HG03520 (cell line): ENCODE results near the gene SARDH.
"Not testable (repeated sequence)": the region's sequence is repeated elsewhere in the genome, so short reads cannot be mapped to it uniquely, and the experiment has no call there.

Experiments used
- ATAC-seq: cut with Tn5 transposase; IDR thresholded peaks from one replicate; pipeline ENCODE4 v1.9.1; 2021; ENCODE audit warnings: mild to moderate bottlenecking, moderate library complexity; ENCODE audit not compliant: unreplicated experiment

SARDH gene

DNA sequence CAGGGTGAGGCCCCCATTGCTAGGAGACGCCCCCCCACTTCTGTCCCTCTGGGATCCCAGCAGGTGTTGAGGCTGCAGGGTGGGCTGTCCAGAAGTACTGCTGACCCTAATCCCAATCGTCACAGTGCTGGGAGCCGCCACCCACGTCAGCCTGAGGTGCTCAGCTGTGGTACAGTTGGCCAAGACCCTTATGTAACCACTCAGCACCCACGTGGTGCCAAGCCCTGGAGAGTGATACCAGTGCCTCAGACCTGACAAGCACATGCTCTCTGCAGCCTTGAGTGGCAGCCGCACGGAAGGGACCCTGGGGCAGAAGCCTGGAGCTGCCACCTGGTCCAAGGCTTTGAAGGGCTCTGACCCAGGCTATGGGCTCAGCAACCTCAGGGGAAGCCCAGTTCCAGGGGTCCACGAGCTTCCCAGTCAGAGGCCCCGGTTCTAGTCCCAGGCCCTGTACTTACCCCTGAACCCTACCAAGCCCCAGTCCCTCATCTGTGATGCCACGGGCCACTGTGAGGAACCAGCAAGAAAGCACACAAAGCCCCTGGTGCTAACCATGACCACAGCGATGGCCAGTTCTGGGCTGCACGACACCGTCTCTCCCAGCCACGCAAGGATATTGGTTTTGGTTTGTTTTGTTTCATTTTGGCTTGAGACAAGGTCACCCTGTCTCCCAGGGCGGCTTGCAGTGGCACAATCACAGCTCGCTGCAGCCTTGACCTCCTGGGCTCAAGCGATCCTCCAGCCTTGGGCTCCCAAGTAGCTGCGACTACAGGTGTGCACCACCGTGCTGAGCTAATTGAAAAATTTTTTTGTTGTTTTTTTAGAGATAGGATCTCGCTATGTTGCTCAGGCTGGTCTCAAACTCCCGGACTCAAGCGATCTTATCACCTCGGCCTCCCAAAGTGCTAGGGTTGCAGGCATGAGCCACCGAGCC, 51.2 kb downstream of the SARDH start:
- no peak for ATAC-seq

DNA sequence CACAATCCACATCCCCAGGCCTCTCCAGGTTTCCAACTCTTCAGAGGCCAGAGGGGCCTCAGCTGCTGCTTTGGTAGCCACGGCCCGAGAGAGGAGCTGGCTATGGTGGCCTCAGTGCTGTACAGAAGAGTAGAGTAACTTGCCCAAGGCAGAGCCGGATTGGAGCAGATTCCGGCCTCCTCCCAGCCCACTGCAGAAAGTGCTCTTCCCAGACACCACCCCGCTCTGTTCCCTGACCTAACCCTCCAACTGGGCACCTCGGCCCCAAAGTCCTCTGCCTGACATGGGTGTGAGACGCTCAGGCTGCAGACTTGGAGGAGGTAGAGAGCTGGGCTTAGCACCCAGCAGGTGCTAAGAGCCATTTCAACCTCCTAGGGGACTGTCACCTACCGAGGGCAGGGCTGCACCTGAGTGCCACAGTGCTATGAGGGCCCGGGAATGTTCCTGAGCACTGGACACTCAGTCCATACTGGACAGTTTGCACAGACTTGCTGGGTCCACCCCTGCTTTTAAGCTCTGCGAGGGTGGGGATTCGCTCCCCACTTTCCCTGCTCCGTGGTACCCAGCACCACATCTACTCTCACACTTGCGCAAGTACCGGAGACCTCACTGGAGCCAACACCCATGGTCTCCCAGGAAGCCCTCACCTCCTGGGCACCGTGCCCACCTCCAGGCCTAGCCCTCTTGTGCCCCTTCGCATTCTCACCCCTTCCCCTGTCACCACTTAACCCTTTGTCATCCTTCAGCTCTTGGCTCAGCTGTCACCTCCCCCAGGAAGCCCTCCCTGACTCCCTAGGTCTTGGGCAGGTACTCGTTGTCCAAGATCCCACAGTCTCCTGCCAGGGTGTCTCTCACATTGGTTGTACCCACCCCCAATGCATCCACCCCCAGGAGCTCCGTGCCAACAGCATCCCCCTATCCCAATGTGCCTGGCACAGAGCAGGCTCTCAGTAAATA, 52.2 kb downstream of the SARDH start:
- ATAC-seq, result no peak

DNA sequence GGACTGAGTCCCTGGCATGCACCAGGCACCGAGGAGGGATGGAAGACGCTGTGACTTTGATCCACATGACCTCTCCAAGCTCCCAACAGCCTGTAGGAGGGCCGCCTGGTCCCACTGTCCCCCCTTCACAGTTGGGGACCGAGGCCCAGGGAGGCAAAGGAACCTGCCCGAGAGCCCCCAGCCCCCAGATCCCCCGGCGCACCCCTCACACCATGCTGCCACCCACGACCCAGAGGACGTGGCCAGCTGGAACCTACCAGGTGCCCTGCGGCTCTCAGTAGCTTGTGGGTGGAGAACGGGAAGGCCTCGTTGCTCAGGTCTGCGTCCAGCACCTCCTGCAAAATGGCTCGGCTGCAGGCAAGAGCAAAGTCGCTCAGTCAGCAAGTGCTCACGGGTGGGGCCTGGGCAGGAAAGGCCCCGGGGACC, 53.2 kb downstream of the SARDH start:
- ATAC-seq, result no peak

GRCh38 chr9:133684121-133684935, 53.8 kb downstream of the SARDH start:
- no peak for ATAC-seq

DNA sequence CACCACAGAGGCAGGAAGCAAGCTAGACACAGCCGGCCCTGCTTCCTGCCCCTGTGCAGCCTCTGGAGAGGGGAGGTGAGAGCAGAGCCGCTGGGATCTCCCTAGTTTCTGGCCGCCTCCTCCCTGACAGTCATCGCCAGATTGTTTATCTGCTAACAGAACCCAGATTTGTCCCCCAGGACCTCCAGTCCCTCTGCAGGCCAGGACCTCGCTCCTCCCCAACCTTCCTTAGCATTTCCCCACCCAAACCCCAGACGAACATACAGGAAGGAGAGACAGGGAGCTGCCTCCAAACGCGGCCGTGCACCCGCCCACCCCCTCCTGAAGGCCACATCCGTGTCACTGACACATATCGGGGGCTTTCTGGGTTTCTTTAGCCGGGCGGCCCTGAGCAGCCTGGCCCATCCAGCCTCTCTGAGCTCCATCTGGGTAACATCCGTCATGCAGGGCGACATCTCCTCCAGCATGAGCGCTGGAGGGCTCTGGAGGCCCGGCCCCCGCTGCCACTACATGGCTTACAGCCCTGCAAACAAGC, 54.5 kb downstream of the SARDH start:
- no peak for ATAC-seq

- ATAC-seq, result no peak
Observed at GRCh38 chr9:133682818-133683585, 55.1 kb downstream of the SARDH start.

GRCh38 chr9:133681658-133682306, 56.4 kb downstream of the SARDH start:
- no peak for ATAC-seq

- no peak for ATAC-seq
Observed at GRCh38 chr9:133680976-133681657, 57.0 kb downstream of the SARDH start.

- ATAC-seq, result no peak
Observed at GRCh38 chr9:133680250-133680975, 57.7 kb downstream of the SARDH start.

DNA sequence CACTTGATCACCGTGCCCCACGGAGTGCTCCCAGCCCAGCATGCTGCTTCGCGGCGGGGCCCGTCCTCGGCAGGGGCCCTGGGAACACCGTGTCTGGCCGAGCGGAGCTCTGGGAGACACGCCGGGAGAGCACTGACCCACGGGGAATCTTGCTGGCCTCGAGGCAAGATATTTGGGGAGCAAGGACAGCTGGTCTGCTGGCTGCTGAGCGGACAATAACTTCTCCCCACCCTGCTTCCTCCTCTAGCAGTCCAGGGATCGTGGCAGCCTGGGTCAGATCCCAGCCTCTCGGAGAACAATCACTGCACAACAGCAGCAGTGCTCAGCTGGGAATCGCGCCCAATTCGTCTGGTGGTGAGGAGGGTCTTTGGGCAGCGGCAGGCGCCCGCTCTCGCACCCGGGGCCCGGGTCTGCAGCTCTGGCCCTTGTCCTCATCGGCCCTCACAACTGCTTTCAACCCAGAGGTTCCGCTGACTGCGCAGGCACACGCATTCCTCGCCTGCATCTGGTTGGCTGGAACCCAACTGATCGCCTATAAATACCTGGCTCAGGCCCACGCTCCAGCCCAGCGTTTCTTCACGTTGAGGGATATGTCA, 58.6 kb downstream of the SARDH start:
- ATAC-seq, result no peak

DNA sequence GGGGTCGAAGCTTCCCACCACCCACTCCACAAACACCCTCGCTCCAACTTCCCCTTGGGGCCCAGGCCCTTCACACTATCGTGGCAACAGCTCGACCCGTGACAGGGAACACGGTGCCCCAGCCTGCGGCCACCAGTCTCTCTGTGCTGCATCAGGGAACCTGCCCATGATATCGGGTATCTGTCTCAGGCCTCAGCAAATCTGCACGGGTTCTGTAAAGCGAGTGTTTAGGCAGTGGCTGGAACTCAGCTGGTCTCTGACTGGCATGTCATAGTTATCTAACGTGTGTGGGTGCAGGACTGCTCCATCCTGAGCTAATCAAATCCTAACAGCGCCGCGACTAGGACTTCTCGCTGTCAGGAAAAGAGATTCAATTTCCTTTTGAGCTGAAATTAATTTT, 59.1 kb downstream of the SARDH start:
- no peak for ATAC-seq

- ATAC-seq, result no peak
Observed at GRCh38 chr9:133677126-133678010, 60.8 kb downstream of the SARDH start.

DNA sequence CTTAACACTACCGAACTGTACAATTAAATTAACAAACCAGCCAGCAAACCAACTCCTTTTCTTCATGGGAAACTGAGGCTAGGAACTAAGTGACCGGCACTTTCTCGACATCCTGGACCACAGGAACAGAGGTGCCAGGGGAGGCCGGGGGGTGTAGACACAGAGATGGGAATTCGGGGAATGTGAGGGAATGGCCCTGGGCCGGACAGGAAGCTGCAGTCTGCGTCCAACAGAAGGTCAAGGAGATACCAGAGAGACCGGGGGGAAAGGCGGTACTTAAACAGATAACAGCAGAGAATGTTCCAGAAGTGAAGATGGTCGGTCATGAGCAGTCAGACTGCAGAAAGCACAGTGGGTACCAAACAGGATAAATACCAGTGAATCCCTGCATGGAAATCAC, 61.7 kb downstream of the SARDH start:
- ATAC-seq, result no peak

DNA sequence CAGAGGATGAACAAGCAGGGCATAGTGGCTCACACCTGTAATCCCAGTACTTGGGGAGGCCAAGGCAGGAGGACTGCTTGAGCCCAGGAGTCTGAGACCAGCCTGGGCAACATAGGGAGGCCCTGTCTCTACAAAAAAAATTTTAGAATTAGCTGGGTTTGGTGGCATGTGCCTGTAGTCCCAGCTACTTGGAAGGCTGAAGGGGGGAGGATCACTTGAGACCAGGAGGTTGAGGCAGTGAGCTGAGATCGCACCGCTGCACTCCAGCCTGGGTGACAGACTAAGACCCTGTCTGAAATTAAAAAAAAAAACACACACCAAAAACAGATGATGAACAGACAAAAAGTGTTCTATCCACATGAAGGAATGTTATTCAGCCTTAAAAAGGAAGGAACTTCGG, 62.4 kb downstream of the SARDH start:
- not testable (repeated sequence) for ATAC-seq

GRCh38 chr9:133674091-133674490, 64.1 kb downstream of the SARDH start:
- no peak for ATAC-seq

- no peak for ATAC-seq
Observed at GRCh38 chr9:133673258-133673655, 64.9 kb downstream of the SARDH start.
